HG03439 (cell line): Measurements from ENCODE around the gene OR10H3.
"Not testable (repeated sequence)": the region's sequence is repeated elsewhere in the genome, so short reads cannot be mapped to it uniquely, and the experiment has no call there.

ENCODE experiments used
- ATAC-seq: cut with Tn5 transposase; IDR thresholded peaks from one replicate; pipeline ENCODE4 v1.9.1; 2021; ENCODE audit warnings: mild to moderate bottlenecking, moderate library complexity; ENCODE audit not compliant: unreplicated experiment

Gene OR10H3, protein sequence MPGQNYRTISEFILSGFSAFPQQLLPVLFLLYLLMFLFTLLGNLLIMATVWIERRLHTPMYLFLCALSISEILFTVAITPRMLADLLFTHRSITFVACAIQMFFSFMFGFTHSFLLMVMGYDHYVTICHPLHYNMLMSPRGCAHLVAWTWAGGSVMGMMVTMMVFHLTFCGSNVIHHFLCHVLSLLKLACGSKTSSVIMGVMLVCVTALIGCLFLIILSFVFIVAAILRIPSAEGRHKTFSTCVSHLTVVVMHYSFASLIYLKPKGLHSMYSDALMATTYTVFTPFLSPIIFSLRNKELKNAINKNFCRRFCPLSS

DNA sequence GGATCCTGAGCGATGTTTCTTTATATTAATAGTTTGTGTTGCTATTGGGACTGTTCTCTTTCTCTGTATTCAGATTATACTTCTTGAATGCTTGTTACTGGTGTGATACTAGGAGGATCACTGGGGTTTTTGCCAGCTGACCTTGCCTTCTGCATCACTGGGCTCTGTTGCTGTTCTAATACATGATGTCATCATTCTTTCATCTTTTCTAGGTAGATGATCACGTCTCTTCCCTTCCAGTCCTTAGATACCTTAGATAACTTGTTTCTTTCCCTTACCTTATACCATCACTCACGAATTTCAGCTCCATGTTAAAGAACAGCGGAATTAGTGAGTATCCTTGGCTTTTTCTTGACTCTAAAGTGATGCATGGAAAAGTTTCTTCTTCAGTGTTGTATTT is at the start of gene OR10H3:
TSS of gene OR10H3 (plus strand) at position 264 of the 400 bp plus-strand sequence. CDS start 3,408 bp downstream, outside the sequence.
- ATAC-seq: no peak

DNA sequence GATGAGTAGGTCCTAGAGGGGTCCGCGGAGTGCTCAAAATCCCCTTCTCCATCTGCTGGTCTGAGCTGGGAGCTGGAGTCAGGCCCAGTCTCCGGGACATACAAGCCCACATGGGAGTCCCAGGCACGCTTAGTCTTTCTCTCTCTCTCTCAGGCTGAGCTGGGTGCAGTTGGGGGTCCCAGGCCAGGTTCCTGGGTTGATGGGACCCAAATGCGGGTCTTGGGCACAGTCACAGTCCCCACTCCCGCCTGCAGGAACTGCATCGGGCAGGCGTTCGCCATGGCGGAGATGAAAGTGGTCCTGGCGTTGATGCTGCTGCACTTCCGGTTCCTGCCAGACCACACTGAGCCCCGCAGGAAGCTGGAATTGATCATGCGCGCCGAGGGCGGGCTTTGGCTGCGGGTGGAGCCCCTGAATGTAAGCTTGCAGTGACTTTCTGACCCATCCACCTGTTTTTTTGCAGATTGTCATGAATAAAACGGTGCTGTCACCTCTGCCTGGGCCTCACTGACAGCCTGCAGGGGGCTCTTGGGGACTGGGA is 41.1 kb upstream of the OR10H3 start:
- ATAC-seq: no peak

DNA sequence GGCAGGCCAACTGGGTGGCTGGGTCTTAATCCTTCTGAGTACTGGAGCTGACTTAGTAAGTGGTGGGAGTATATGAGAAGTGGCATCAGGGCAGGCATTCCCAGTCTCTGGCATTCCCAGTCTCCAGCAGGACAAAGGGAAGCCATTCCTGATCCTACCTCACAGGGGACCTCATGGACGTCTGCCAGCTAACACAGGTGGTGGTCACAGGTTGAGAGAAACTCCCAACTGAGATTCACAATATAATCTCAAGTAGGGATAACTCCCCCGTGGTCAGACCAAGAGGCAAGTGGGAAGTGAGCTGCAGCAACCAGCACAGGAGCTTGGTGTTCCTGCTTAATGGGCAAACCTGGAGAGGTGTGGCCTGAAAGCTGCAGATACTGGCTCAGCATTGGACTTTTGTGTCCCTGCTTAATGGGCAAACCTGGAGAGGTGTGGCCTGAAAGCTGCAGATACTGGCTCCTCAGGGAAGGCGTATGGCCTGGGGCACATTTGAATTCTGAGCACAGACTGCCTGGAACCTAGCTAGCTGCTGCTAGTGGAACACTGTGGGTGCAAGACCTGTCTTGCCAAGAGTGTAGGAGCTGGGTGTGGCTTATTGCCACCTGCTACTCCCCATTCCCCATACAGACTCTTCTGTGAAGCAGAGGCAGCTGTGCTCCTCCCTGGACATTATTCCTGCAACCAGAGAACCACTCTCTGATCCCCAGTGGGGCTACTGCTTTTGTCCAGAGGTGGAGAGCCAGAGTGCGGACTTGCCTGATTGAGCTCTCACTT is 35.8 kb upstream of the OR10H3 start:
- no peak for ATAC-seq

DNA sequence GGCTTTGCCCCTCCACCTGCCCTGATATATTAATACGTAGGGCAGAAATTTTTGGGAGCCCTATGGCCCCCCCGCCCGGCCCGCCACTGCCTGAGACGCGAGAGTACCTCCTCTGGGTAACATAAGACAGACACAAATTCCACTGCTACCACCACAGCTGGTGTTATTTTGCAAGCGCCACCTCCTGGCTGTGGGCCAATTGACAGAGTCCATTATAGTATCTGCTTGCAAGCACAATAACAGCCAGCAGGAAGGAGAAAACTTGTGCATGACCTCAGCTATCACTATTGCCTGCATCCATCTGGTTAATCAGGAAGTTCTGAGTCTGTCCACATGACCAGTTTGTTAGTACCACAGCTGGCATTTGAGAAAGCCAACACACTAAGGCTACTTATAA is 35.3 kb upstream of the OR10H3 start:
- no peak for ATAC-seq

DNA sequence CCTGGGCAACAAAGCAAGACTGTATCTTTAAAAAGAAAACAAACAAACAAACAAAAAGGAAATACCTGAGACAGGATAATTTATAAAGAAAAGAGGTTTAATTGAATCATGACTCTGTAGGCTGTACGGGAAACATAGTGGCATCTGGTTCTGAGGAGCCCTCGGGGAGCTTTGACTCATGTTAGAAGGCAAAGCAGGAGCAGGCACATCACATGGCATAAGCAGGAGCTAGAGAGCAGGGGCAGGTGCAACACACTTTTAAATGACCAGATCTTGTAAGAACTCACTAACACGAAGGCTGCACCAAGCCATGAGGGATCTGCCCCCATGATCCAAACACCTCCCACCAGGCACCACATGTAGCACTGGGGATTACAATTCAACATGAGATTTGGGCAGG is 23.1 kb upstream of the OR10H3 start:
- no peak for ATAC-seq

DNA sequence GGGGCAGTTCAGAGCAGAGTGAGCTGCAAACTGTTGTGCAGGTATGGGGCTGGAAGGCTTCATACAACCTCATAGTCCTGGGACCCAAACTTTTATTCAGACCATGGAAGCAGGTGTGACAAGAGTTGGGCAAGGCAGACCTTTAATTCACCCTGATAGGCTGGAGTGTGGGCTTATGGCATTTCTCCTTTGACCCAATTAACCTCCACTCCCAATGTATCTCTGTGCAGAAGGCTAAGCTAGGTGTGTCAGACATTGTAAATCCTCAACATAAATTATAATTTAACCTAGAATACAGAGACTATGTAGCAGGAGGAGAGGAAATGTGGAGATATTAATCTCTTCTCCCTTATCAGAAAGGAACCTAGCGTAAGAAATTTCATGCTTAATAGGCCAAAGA is 22.1 kb upstream of the OR10H3 start:
- no peak for ATAC-seq

DNA sequence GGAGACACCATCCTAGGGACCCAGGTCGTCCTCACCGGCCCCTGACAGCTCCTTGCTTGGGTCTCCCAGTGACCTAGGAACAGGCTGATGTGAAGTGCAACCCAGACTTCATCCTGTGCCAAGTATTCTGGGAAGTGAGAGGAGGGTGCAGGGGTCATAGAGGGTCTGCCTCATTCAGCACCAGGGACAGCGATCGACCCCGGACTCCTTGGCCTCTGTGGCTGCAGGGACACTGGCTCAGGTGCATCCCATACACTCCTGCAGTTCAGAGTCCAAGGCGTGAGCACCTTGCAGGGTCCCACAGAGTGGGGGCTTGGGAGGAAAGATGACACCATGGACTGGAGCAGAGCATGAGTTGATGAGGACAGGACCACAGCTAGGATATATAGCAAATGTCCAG is 20.0 kb upstream of the OR10H3 start:
- no peak for ATAC-seq

DNA sequence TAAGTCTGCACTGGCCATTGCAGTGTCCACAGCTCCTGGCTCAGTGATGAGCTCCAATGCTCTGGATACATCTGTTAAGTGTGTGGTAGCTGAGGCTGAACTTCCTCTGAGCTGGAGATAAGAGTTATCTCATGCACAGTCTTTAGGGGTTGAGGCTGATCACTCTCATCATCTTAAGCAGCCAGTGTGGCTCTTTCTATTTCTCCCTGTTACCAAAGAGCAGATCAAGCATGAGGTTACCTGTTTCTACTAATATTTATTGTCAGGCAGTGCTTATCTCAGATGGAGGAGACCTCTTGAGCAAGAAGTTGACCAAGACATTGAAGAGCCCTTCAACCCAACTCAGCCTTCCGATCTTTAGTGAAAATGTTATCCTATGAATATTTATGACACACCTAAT is 16.5 kb upstream of the OR10H3 start:
- no peak for ATAC-seq

DNA sequence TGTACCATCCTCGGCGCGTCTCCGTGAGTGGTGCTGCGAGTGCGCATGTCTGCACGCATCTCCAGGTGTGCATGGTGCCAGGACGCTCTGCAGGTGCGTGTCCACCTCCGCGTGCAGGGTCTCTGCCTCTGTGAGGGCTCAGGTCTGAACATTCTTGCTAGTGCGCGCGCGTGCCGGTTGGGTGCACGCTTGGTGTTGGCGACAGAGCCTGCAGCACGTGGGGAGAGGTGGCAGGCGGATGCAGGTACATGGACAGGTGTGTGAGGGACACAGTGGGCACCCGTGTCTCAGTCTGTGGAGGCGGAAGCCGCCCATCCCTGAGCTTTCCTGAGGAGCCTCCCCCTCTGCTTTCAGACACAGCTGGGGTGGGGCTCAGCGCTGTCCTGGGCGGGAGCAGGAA is 14.8 kb upstream of the OR10H3 start:
- ATAC-seq: no peak

DNA sequence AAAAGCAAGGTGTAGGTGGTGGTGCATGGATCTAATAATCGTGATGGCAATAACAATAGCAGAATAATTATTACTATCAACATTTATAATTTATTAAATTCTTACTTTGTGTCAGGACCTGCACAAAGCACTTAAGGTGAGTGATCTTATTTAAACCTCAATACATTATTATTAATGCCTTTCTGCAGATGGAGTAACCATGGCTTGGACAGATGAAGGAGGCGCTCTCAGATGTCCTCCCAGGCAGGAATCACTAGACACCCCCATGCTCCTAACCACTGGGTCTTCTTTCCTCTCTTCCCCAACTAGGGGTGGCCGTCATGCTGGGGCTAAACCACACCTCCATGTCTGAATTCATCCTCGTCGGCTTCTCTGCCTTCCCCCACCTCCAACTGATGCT is 10.1 kb upstream of the OR10H3 start, which contains the start of gene OR10H2:
TSS of gene OR10H2 (plus strand) at position 301 of the 400 bp plus-strand sequence. CDS start at position 321, 20 bp downstream.
- ATAC-seq: no peak

DNA sequence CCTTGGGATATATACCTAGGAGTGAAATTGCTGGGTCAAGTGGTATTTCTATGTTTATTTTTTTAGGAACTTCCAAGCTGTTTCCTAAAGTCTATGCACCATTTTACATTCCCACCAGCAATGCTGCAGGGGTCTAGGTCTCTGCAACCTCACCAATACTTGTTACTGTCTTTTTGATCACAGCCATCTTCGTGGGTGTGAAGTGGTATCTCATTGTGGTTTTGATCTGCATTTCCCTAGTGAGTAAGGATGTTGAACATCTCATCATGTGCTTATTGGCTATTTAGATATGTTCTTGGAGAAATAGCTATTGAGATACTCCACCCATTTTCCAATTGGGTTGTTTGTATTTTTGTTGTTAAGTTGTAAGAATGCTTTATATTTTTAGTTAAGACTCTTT is 7.2 kb upstream of the OR10H3 start:
- ATAC-seq: no peak

DNA sequence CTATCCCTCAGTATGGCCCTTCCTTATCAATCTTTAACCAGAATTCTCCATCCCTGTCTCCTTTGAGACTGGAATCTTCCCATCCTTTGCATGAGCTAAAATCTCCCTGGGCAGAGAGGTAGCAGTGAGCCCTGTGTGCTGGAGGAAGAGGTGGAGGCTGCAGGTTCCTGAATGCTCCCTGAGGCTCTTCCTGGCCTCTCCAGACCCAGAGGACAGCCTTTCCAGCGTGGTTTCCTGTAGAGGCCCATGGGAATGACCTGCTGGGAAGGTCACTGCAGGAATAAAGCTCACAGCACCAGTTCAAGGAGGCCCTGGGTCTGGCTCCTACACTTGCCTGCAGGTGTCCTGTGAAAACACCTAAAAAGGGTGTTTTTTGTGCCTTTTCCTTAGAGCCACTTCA is 5.4 kb upstream of the OR10H3 start:
- no peak for ATAC-seq

DNA sequence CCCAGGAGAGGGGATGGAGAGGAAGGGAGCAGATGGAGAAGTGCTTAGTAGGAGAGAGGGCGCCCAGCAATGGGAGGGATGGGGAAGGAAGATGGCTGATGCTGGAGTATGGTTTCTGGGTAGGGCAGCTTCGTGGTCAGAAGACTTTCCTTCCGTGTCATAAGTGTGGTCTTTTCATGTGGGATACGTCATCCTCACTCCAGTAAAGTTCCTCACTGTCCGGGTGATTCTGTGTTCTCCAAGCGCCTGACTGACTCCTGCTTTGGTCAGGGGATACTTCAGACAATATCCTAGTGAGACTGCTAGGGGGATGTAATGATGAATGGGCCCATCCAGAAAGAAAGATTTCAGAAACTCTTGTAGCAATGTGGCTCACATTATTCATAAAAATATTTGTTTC is 3.9 kb upstream of the OR10H3 start:
- ATAC-seq: no peak

DNA sequence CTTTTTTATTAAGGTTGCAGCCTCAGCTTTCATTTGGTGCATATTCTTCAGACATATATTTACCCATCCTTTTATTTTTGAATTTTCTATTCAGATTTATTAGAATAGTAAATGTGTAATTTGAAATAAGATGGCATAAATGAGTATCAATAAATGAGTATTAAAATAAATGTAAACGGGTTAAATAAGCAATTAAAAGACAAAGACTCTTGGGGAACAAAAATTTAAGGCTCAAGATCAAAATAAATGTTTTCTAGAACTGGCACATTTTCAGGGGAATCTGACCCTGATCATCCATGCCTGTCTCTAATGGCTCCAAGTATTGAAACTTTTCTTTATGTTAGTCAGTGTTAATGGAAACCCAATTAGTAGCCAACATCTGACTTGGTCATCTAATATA is 3.0 kb downstream of the OR10H3 start:
- ATAC-seq: no peak

DNA sequence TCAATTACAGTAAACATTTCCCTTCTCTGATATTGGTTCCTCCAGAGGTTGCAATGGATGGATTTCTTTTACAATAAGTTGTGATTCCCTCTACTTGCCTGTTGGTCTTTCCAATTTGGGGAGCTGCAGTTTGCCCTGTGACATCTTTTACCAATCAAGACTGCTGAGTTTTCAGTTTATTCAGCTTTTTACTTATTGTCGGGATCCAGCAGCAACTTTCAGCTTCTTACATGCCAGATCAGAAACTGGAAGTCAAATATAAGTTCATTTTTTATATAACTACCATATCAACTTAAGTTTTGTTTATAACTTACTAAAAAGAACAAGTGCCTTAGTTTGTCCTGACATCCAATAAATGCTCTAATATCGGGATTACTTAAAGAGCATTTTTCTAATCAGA is 10.5 kb downstream of the OR10H3 start:
- ATAC-seq: no peak

DNA sequence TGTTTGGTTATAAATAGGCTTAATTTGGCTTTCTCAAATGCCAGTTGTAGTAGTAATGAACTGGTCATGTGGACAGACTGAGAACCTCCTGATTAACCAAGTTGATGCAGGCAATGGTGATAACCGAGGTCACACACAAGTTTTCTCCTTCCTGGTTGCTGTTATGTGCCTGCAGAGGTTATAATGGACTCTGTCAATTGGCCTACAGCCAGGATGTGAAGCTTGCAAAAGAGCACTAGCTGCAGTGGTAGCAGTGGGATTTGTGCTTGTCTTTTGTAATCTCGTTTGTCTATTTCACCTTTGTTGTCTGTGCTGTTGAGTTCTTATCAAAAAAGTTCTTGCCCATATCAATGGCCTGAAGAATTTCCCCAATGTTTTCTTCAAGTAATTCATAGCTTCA is 20.6 kb downstream of the OR10H3 start:
- ATAC-seq: no peak

DNA sequence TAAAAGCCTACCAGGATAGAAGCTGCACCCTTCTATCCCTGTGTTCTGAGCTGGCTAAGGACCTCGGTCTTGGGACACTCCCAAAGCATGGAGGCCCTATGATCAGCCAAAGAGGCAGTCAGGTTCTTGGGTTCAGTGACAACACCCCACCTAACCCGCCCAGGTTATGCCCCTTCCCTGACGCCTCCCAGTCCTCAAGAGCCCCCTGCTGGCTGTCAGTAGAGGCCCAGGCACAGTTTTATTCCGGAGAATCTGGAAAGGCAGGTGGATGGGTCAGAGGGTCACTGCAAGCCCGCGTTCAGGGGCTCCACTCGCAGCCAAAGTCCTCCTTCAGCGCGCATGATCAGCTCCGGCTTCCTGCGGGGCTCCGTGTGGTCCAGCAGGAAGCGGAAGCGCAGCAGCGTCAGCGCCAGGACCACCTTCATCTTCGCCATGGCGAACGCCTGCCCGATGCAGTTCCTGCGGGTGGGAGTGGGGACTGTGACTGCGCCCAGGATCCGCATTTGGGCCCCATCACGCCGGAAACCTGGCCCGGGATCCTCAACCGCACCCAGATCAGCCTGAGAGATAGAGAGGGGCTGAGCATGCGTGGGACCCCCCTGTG is 22.3 kb downstream of the OR10H3 start:
- ATAC-seq: no peak

DNA sequence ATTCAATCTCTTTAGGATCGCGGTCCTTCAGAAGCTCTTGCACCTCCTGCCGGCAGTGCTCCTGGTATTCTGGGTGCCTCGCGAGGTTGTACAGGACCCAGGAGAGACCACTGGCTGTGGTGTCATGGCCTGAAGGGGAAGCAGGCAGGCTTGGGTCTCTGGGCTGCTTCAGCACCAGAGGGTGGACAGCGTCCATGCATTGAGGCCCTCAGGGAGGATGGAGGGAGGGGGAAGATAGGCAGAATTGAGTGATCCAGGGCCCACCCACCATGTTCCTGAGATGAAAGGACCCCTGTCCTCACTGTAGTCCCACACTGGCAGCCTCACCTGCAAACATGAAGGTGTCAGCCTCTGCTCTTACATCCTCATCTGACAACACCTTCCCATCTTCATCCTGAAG is 31.8 kb downstream of the OR10H3 start:
- no peak for ATAC-seq

DNA sequence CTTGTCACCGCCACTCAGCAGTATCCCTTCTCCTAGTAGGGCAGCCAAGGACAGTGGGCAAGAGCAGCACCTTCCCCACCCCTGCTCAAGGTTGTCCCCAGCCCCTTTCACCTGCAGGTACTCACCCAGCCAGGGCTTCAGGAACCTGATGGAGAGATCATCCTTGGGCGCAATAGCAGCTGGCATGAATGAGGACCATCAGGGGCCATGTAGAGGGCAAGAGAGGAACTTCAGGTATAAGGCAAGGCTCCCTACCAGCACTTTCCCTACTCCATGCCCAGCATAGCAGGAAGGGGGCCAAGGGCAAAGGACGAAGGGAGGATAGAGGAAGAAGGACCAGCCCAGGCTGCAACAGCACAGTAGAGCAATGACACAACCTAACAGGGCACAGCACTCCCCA is 36.4 kb downstream of the OR10H3 start:
- ATAC-seq: not testable (repeated sequence)

DNA sequence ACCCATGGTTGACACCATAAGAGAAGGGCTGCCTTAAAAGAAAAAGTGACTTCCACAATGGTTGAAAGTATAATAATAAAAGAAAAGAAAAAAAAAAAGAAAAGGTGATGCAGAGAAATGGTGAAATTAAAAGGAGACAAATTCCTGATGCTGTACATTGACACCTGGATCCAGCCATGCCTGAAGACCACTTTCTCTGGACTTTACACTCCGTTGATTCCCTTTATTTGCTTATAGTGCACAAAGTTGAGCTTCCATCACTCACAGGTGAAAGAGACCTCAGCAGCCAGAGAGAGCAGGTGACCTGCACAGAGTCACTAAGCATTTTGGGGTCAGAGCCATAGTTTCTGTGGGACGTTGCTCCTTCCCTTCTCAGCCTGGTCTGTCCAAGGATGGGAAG is 37.5 kb downstream of the OR10H3 start:
- no peak for ATAC-seq

DNA sequence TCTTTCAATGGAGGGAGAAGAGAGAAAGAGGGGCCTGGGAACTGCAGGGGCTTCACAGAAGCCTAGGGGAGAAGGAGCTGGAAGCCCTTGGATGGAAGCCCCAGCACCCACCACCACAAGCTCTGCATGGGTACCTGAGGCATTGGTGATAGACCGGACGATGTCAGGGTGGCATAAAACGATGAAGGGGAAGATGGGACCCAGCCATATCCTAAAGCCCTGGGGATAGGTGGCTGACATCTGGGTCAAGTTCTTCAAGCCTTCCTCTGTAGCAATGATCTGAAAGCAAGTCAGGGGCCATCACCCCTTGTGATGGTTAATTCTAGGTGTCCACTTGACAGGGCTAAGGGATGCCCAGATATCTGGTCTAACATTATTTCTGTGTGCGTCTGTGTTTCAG is 38.5 kb downstream of the OR10H3 start:
- ATAC-seq: no peak
